Stomach (tissue), 9 donors: ENCODE data around the gene ZGRF1. TPM values are rescaled to one million over a fixed set of nuclear protein-coding genes. Genes with fewer than 3 reads are reported as not detected.

ENCODE experiments used
- DNase-seq, 2 donors: peaks; one replicate each; pipeline versions ENCODE4 v3.0.0 to v3.0.0-alpha.2; 2013 to 2019
- H3K27ac ChIP-seq, 5 donors: fragments of 200-600 bp in 4 of 5; sonication (generic) in 4 of 5; one replicate each; pipeline ENCODE4 v1.5.1; 2013 to 2019; ENCODE audit warnings: mild to moderate bottlenecking in 1 of 5, moderate library complexity in 1 of 5
- H3K27me3 ChIP-seq, 3 donors: fragments of 200-600 bp; sonication (generic); one replicate each; pipeline ENCODE4 v1.5.1; 2017 to 2019; ENCODE audit warnings: mixed run types in 1 of 3
- H3K36me3 ChIP-seq, 4 donors: fragments of 200-600 bp; sonication (generic); 1 replicate in 3 of 4; 2 replicates in 1 of 4; pipeline ENCODE4 v1.5.1; 2016 to 2019
- H3K4me1 ChIP-seq, 4 donors: fragments of 200-600 bp; sonication (generic); one replicate each; pipeline ENCODE4 v1.5.1; 2016 to 2019
- H3K4me3 ChIP-seq, 4 donors: fragments of 200-600 bp; sonication (generic) in 3 of 4; one replicate each; pipeline ENCODE4 v1.5.1; 2016 to 2019; ENCODE audit warnings: mild to moderate bottlenecking in 1 of 4
- H3K9me3 ChIP-seq, 4 donors: fragments of 200-600 bp; sonication (generic); one replicate each; pipeline ENCODE4 v1.5.1; 2016 to 2019
- CTCF ChIP-seq, 7 experiments: fragments of 450-650 bp in 4 of 7; fragments of 200-600 bp in 3 of 7; sonication (generic) in 3 of 7; IDR thresholded peaks; one replicate each; pipeline ENCODE4 v1.5.1; 2016 to 2019; ENCODE audit warnings: antibody characterized with exemption in 7 of 7, control low read depth in 2 of 7, mild to moderate bottlenecking in 1 of 7
- EP300 ChIP-seq: sonication (generic); formaldehyde crosslinking; IDR thresholded peaks from one replicate; pipeline ENCODE4 v1.6.1; 2017; ENCODE audit warnings: antibody characterized with exemption
- POLR2A ChIP-seq, 4 donors: fragments of 450-650 bp; IDR thresholded peaks; one replicate each; pipeline ENCODE4 v1.6.1; 2016; ENCODE audit warnings: antibody characterized with exemption in 4 of 4, control low read depth in 2 of 4, mild to moderate bottlenecking in 1 of 4, moderate library complexity in 1 of 4
- POLR2AphosphoS5 ChIP-seq, 3 donors: sonication (generic); formaldehyde crosslinking; IDR thresholded peaks; one replicate each; pipeline ENCODE4 v1.6.1; 2016; ENCODE audit warnings: antibody characterized with exemption in 3 of 3
- WGBS, 5 donors: extraction: QIAGEN DNeasy Blood & Tissue Kit in 3 of 5; methylation state at CpG; one replicate each; pipeline versions ENCODE4 v1.1.5 to v1.1.7; 2013 to 2018; 5-methylcytosine and 5-hydroxymethylcytosine counted together
- intact Hi-C: fragments of 100-400 bp; cut with DNase I; formaldehyde crosslinking; loops from one replicate; pipeline ENCODE4 v1.15.1; 2023; ENCODE audit warnings: low total_unique reads
- polyA plus RNA-seq, 3 donors: library from polyadenylated mRNA; stranded (reverse); fragments of 200-250 nt; gene quantifications; one replicate each; pipeline ENCODE4 v1.2.3, GENCODE V29; 2013
- total RNA-seq, 5 donors: library from RNA; depleted of rRNA; stranded (reverse); fragments of >200 nt; gene quantifications; one replicate each; pipeline versions ENCODE4 v1.1.0 to v1.2.3, GENCODE V29; 2014 to 2016
- donor health status: healthy with polysubstance abuse.
- donor health status: Bipolar disorder and iron deficiency.
- donor health status: healthy.

Gene ZGRF1
- total and polyA plus RNA-seq, 8 donors = 0.46 to 20.6 (median 3.0) TPM

- no peak for DNase-seq
- WGBS, 5 donors = 34 to 52% (median 42%) methylated on average over 2 of the region's 2 CpGs
- intact Hi-C loops = no loop called here
- Histone ChIP-seq H3K4me1 (no peaks in the 10 kb centered on the region), H3K27me3 (no peaks in the 10 kb centered on the region), H3K4me3 (no peak overlapping the region), H3K27ac (no peak overlapping the region), H3K9me3 (no peaks in the 10 kb centered on the region), H3K36me3 (peaks cover 39 to 99% (median 96%) of the 10 kb centered on the region in 4 donors)
- no peak for TF ChIP-seq CTCF (IDR thresholded peaks at IDR 0.05)
- no peak for TF ChIP-seq POLR2A (IDR thresholded peaks at IDR 0.05)
- TF ChIP-seq POLR2AphosphoS5 (IDR thresholded peaks at IDR 0.05) = no peak
- no peak for TF ChIP-seq EP300
These were observed 12.3 kb upstream of the ZGRF1 start for GRCh38 chr4:112649055-112649408.

- Histone ChIP-seq H3K4me1 (no peaks in the 10 kb centered on the region), H3K9me3 (no peaks in the 10 kb centered on the region), H3K27ac (no peak overlapping the region), H3K27me3 (no peaks in the 10 kb centered on the region), H3K36me3 (peaks cover 39 to 99% (median 95%) of the 10 kb centered on the region in 4 donors), H3K4me3 (no peak overlapping the region)
- WGBS, 5 donors = 49 to 61% (median 56%) methylated on average over 3 of the region's 3 CpGs
- intact Hi-C loops = no loop called here
- DNase-seq = no peak
- TF ChIP-seq CTCF (IDR thresholded peaks at IDR 0.05) (no peak), POLR2AphosphoS5 (IDR thresholded peaks at IDR 0.05) (no peak), EP300 (no peak), POLR2A (IDR thresholded peaks at IDR 0.05) (no peak)
These were observed 11.8 kb upstream of the ZGRF1 start for GRCh38 chr4:112648263-112649054.

- Histone ChIP-seq H3K4me3 (no peak overlapping the region), H3K27ac (no peak overlapping the region), H3K9me3 (no peaks in the 10 kb centered on the region), H3K4me1 (peaks cover 0 to 4% (median 0%) of the 10 kb centered on the region in 4 donors), H3K27me3 (no peaks in the 10 kb centered on the region), H3K36me3 (peaks cover 39 to 94% (median 89%) of the 10 kb centered on the region in 4 donors)
- intact Hi-C loops = no loop called here
- 46 to 79% (median 59%) methylated on average over 3 of the region's 3 CpGs for WGBS, 5 donors
- DNase-seq = no peak
- TF ChIP-seq POLR2A (IDR thresholded peaks at IDR 0.05) (no peak), POLR2AphosphoS5 (IDR thresholded peaks at IDR 0.05) (no peak), EP300 (no peak), CTCF (IDR thresholded peaks at IDR 0.05) (no peak)
These were observed 11.1 kb upstream of the ZGRF1 start for GRCh38 chr4:112647785-112648184.

GRCh38 chr4:112646632-112647537 is 10.2 kb upstream of the ZGRF1 start:
- Histone ChIP-seq H3K27me3 (no peaks in the 10 kb centered on the region), H3K9me3 (no peaks in the 10 kb centered on the region), H3K4me3 (no peak overlapping the region), H3K4me1 (peaks cover 0 to 13% (median under 1%) of the 10 kb centered on the region in 4 donors), H3K27ac (no peak overlapping the region), H3K36me3 (peaks cover 39 to 89% (median 82%) of the 10 kb centered on the region in 4 donors)
- intact Hi-C loops = no loop called here
- WGBS, 5 donors = 58 to 72% (median 71%) methylated on average over 6 of the region's 6 CpGs
- no peak for DNase-seq
- TF ChIP-seq POLR2AphosphoS5 (IDR thresholded peaks at IDR 0.05) (no peak), POLR2A (IDR thresholded peaks at IDR 0.05) (no peak), CTCF (IDR thresholded peaks at IDR 0.05) (no peak), EP300 (no peak)
